ENCODE results near the gene PTPRN2. TPM values are rescaled to one million over a fixed set of nuclear protein-coding genes. Genes with fewer than 3 reads are reported as not detected.
A peak's percentile ranks its signal among the peaks of the same experiment; 100 is the strongest.

PTPRN2 gene
- total and polyA plus RNA-seq, 2 of the 8 experiments (the other 6 are each of a cell fraction or from before 2014, with no cell fraction given) = 2.6 to 4.5 TPM

DNA sequence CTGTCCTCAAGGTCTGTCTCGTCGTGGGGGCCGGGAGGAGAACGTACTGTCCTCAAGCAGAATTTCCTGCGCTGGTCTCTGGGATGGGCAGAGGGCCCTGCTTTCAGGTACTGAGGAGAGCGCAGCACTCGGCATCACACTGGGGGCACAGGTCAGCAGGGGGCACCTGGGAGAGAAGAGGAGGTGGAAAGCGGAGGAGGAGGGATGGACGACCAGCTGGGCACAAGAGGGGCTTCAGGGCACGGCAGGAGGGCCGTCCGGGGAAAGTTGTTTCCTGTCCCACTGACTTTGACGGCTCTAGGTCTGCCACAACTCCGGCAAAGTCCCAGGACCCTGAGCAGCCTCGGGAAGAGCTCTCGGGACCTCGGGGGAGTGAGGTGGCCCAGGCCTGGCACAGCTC is 714.0 kb downstream of the PTPRN2 start:
- Histone ChIP-seq H3K79me2 (ENCODE audit: control insufficient read depth in 1 of 2, insufficient read depth in 2 of 2, low read length in 2 of 2) (no peaks in the 10 kb centered on the region), H3K56ac (replicated peaks; ENCODE audit: insufficient read length, low read depth, low read length) (no peak overlapping the region), H3K4me3 (ENCODE audit: extremely low read depth in 1 of 4, insufficient read depth in 2 of 4, low read depth in 3 of 4, low read length in 4 of 4) (no peak overlapping the region), H3K14ac (ENCODE audit: insufficient read length) (no peak overlapping the region), H4K91ac (replicated peaks; ENCODE audit: insufficient read length, low read length) (peak overlapping the region; percentile 40), H2AFZ (ENCODE audit: low read length) (no peak overlapping the region), H3K9ac (replicated peaks in 1 of 4; ENCODE audit: extremely low read depth in 1 of 4, low read depth in 3 of 4, low read length in 3 of 4) (no peak overlapping the region), H3K18ac (ENCODE audit: extremely low read depth, low read length) (no peak overlapping the region), H2BK15ac (ENCODE audit: low read length) (peak overlapping the region; percentile 46; the same call in 1 of the 2 replicates), H3K4me2 (ENCODE audit: insufficient read depth in 1 of 2, low read depth in 2 of 2, low read length in 2 of 2) (no peak overlapping the region), H2BK20ac (ENCODE audit: low read length) (no peak overlapping the region), H4K8ac (ENCODE audit: extremely low read depth, insufficient read depth, low read length) (no peak overlapping the region), H3K79me1 (ENCODE audit: low read depth, low read length) (peaks cover 4% of the 10 kb centered on the region), H3K4me1 (replicated peaks in 1 of 4; ENCODE audit: control insufficient read depth in 3 of 4, insufficient read depth in 4 of 4, low read length in 3 of 4) (peaks cover 0 to 2% (median 0%) of the 10 kb centered on the region in 4 experiments; a peak in 2 of 7 replicates), H2BK12ac (ENCODE audit: low read depth, low read length) (0 out of 2 replicates have a peak overlapping the region, but pooled peaks have one; percentile 96), H3K36me3 (ENCODE audit: control insufficient read depth in 2 of 4, insufficient read depth in 4 of 4, low read length in 3 of 4) (no peaks in the 10 kb centered on the region), H3K27ac (ENCODE audit: low read depth, low read length) (no peak overlapping the region), H3K4ac (replicated peaks; ENCODE audit: insufficient read length, low read depth, low read length) (no peak overlapping the region), H3K27me3 (replicated peaks in 1 of 4; ENCODE audit: control insufficient read depth in 3 of 4, extremely low read depth in 1 of 4, insufficient read depth in 3 of 4, low read length in 3 of 4) (no peaks in the 10 kb centered on the region; a peak in 1 of 7 replicates), H2BK120ac (replicated peaks; ENCODE audit: low read depth, low read length) (no peak overlapping the region), H4K5ac (ENCODE audit: insufficient read length, low read depth, low read length) (no peak overlapping the region), H4K20me1 (replicated peaks in 1 of 2; ENCODE audit: control insufficient read depth in 1 of 2, insufficient read depth in 2 of 2, low read length in 2 of 2) (peaks cover 0 to 6% of the 10 kb centered on the region in 2 experiments), H3K9me3 (ENCODE audit: insufficient read depth in 2 of 2, low read depth in 1 of 2, low read length in 1 of 2) (peaks cover 6 to 8% of the 10 kb centered on the region in 2 experiments; a peak in 3 of 4 replicates), H2AK5ac (ENCODE audit: low read depth, low read length) (no peak overlapping the region), H3K23ac (ENCODE audit: insufficient read length) (no peak overlapping the region), H2BK5ac (ENCODE audit: low read depth, low read length) (0 out of 2 replicates have a peak overlapping the region, but pooled peaks have one; percentile 35), H3K23me2 (ENCODE audit: low read depth, low read length) (0 out of 2 replicates have a peak, but pooled peaks cover 2% of the 10 kb centered on the region)
- POLR2A ChIA-PET (ENCODE audit: partially characterized antibody) = no interaction called here
- DNase-seq (ENCODE audit: low read depth in 1 of 2, low spot score in 2 of 2) (no peak), FAIRE-seq (no peak)
- TF ChIP-seq SP1 (IDR thresholded peaks at IDR 0.05; ENCODE audit: low read depth, low read length) = no peak
- TF ChIP-seq GTF2F1 (IDR thresholded peaks at IDR 0.05; ENCODE audit: borderline replicate concordance, low read depth, low read length) = no peak
- TF ChIP-seq SP2 (IDR thresholded peaks at IDR 0.05; ENCODE audit: low read length) = no peak
- no peak for TF ChIP-seq RNF2 (IDR thresholded peaks at IDR 0.05; ENCODE audit: borderline replicate concordance, low read depth, low read length, missing control alignments, poor library complexity, severe bottlenecking)
- TF ChIP-seq, protein P1, sequence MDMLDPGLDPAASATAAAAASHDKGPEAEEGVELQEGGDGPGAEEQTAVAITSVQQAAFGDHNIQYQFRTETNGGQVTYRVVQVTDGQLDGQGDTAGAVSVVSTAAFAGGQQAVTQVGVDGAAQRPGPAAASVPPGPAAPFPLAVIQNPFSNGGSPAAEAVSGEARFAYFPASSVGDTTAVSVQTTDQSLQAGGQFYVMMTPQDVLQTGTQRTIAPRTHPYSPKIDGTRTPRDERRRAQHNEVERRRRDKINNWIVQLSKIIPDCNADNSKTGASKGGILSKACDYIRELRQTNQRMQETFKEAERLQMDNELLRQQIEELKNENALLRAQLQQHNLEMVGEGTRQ (IDR thresholded peaks at IDR 0.05; ENCODE audit: low read length) = no peak
- no peak for TF ChIP-seq EP300 (IDR thresholded peaks at IDR 0.05; ENCODE audit: borderline replicate concordance in 1 of 2, low read depth in 2 of 2, low read length in 2 of 2)
- no peak for TF ChIP-seq KDM4A (IDR thresholded peaks at IDR 0.05; ENCODE audit: low read depth, low read length, severe bottlenecking)
- TF ChIP-seq, protein P2, sequence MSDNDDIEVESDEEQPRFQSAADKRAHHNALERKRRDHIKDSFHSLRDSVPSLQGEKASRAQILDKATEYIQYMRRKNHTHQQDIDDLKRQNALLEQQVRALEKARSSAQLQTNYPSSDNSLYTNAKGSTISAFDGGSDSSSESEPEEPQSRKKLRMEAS (IDR thresholded peaks at IDR 0.05) = no peak
- WGBS, 2 experiments (ENCODE audit: extremely low coverage in 1 of 2, insufficient coverage in 1 of 2, insufficient read length in 1 of 2, insufficient replicate concordance in 2 of 2, low coverage in 1 of 2, low lambda C conversion rate in 2 of 2, missing lambda C conversion rate in 1 of 2) = 95% methylated on average over 17 of the region's 17 CpGs; no CpG with 5 or more reads in 1 of the 2 experiments
- CTCF ChIA-PET (ENCODE audit: partially characterized antibody) = interaction anchor here (1.0 to 1.7 kb wide), 7 partner anchors 33 to 439 kb away, joined by 3 to 6 read pairs (median 3); no protein-coding TSS in a partner anchor

Data from H1 (cell line).